Mesothelial cell of epicardium (in vitro differentiated cells): Measurements from ENCODE around the gene DACH2. TPM values are rescaled to one million over a fixed set of nuclear protein-coding genes. Genes with fewer than 3 reads are reported as not detected.

ENCODE experiments used
- DNase-seq, 2 experiments: peaks; one replicate each; pipeline ENCODE4 v3.0.0; 2021; ENCODE audit warnings: low spot score in 2 of 2; ENCODE audit not compliant: unreplicated experiment in 2 of 2
- H3K27ac Mint-ChIP-seq: 2 replicates; pipeline ENCODE4 v1.8.0; 2021; ENCODE audit warnings: mixed read lengths
- H3K27me3 Mint-ChIP-seq: 2 replicates; pipeline ENCODE4 v1.8.0; 2021; ENCODE audit warnings: low read depth, mixed read lengths
- H3K36me3 Mint-ChIP-seq: 2 replicates; pipeline ENCODE4 v1.8.0; 2021; ENCODE audit warnings: mixed read lengths
- H3K4me1 Mint-ChIP-seq: 2 replicates; pipeline ENCODE4 v1.8.0; 2021; ENCODE audit warnings: mixed read lengths
- H3K4me3 Mint-ChIP-seq: 2 replicates; pipeline ENCODE4 v1.8.0; 2021; ENCODE audit warnings: mild to moderate bottlenecking, moderate library complexity, mixed read lengths
- H3K9me3 Mint-ChIP-seq: 2 replicates; pipeline ENCODE4 v1.8.0; 2021; ENCODE audit warnings: mixed read lengths
- total RNA-seq: library from RNA; stranded (reverse); gene quantifications from 3 replicates; pipeline ENCODE4 v1.2.1, GENCODE V29; 2021
- TF ChIP-seq, protein P1 (sequence below): fragments of 200-600 bp; sonication (generic); IDR thresholded peaks from one replicate; pipeline ENCODE4 v1.5.0; 2021; ENCODE audit warnings: antibody characterized with exemption; ENCODE audit not compliant: unreplicated experiment

The DACH2 gene
- total RNA-seq, 1 donor from 2014 or later = 16.3 TPM

DNA sequence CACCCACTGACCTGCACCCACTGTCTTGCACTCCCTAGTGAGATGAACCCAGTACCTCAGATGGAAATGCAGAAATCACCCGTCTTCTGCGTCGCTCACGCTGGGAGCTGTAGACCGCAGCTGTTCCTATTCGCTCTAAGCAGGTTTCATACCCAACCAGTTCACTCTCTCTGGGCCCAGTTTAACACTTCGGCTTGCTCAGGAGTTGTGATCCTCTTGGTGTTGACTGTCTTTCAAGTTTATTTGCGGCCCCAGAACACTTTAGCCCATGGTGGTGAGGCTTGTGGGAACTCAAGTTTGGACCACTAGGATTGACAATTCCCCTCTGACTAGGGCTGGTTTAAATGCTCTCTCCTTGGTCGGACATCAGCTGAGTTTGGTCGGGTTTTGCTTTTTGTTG is 147.0 kb downstream of the DACH2 start:
- Mint-ChIP-seq H3K27me3 (no peaks in the 10 kb centered on the region), H3K36me3 (peaks cover 3% of the 10 kb centered on the region), H3K9me3 (peaks cover 13% of the 10 kb centered on the region), H3K27ac (no peak overlapping the region), H3K4me1 (no peaks in the 10 kb centered on the region), H3K4me3 (peak overlapping the region; percentile 33)
- no peak for DNase-seq
- TF ChIP-seq, protein P1, sequence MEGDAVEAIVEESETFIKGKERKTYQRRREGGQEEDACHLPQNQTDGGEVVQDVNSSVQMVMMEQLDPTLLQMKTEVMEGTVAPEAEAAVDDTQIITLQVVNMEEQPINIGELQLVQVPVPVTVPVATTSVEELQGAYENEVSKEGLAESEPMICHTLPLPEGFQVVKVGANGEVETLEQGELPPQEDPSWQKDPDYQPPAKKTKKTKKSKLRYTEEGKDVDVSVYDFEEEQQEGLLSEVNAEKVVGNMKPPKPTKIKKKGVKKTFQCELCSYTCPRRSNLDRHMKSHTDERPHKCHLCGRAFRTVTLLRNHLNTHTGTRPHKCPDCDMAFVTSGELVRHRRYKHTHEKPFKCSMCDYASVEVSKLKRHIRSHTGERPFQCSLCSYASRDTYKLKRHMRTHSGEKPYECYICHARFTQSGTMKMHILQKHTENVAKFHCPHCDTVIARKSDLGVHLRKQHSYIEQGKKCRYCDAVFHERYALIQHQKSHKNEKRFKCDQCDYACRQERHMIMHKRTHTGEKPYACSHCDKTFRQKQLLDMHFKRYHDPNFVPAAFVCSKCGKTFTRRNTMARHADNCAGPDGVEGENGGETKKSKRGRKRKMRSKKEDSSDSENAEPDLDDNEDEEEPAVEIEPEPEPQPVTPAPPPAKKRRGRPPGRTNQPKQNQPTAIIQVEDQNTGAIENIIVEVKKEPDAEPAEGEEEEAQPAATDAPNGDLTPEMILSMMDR = no peak

DNA sequence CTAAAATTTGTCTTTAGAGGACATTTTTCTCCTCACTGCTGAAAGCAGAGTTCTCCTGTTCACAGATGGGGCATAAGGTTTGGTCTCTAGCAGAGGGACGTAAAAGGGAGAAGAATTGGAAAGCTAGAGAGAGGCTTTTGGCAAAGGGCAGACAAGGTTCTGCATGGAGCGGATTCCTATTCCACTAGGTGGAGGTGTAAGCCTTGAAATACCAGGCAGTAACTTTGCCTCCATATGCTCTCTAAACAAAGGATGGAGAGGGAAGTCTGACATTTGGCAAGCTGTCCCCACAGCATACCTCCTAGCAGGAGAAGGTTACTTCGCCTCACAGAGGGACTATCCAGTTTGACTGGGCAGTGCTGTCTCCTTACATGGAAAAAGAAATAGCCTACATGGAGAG is 174.7 kb downstream of the DACH2 start:
- H3K4me1 Mint-ChIP-seq = no peaks in the 10 kb centered on the region
- peaks cover 30% of the 10 kb centered on the region for H3K36me3 Mint-ChIP-seq
- H3K27ac Mint-ChIP-seq = no peak overlapping the region
- H3K9me3 Mint-ChIP-seq = peaks cover 65% of the 10 kb centered on the region
- DNase-seq = no peak
- TF ChIP-seq, protein P1 = no peak
- H3K4me3 Mint-ChIP-seq = no peak overlapping the region
- no peaks in the 10 kb centered on the region for H3K27me3 Mint-ChIP-seq

DNA sequence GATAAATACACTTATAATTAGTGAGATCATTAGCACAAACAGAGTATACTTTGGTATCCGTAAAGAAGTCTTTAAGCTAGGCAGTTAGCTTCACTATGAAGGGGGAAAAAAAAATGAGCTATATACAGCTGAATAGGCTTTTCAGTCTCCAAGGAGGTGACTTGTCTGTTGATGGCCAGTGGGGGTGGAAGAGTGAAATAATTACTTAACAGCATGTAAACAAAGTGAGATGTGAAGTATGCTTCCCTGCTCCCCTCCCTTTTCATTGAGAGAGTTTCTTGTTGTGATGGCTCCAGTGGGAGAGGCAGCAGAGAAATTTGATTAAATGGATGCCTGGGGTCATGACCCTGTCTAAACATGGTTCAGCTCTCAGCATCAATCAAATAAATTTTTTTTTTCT is 180.9 kb downstream of the DACH2 start:
- Mint-ChIP-seq H3K4me3 (no peak overlapping the region), H3K9me3 (peaks cover 27% of the 10 kb centered on the region), H3K27me3 (no peaks in the 10 kb centered on the region), H3K36me3 (peaks cover 3% of the 10 kb centered on the region), H3K27ac (no peak overlapping the region), H3K4me1 (peaks cover 5% of the 10 kb centered on the region)
- DNase-seq = no peak
- TF ChIP-seq, protein P1 = no peak

DNA sequence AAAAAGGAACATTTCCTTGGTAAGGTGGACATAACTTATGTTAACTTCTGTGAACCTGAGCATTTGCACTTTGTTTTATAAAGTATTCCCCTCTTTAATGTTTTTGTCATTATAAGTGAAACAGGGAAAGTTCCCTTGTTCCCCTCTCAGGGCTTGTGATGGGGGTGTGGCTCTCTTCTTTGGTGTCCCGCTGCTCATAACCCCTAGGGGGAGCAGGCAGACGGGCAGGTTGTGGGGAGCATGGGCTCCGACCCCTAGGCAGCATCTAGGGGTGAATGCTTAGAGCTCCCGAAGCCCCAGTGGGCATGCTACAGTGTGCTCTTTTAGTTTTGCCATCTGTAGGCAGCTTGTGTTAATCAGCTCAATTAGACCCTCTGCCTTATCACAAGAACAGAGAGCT is 200.4 kb downstream of the DACH2 start:
- Mint-ChIP-seq H3K27me3 (no peaks in the 10 kb centered on the region), H3K36me3 (no peaks in the 10 kb centered on the region), H3K4me3 (no peak overlapping the region), H3K9me3 (no peaks in the 10 kb centered on the region), H3K27ac (no peak overlapping the region), H3K4me1 (peaks cover 13% of the 10 kb centered on the region)
- no peak for DNase-seq
- TF ChIP-seq, protein P1 = no peak

DNA sequence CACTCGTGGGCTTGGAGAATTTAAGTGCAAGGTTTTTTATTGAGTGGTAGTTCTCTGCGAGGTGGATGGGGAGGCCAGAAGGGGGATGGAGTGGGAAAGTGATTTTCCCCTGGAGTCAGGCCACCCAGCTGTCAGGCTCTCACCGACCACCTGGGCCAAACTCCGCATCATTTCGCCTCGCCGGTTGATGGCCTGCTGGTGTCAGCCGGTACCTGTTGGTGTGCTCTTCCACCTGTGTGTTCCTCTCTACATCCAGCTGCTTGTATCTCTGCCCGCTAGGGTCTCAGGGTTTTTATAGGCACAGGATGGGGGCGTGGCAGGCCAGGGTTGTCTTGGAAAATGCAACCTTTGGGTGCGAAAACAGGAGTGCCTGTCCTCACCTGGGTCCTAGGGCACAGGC is 200.9 kb downstream of the DACH2 start:
- TF ChIP-seq, protein P1 = no peak
- Mint-ChIP-seq H3K4me1 (peaks cover 13% of the 10 kb centered on the region), H3K27ac (no peak overlapping the region), H3K27me3 (no peaks in the 10 kb centered on the region), H3K4me3 (no peak overlapping the region), H3K36me3 (no peaks in the 10 kb centered on the region), H3K9me3 (no peaks in the 10 kb centered on the region)
- no peak for DNase-seq

DNA sequence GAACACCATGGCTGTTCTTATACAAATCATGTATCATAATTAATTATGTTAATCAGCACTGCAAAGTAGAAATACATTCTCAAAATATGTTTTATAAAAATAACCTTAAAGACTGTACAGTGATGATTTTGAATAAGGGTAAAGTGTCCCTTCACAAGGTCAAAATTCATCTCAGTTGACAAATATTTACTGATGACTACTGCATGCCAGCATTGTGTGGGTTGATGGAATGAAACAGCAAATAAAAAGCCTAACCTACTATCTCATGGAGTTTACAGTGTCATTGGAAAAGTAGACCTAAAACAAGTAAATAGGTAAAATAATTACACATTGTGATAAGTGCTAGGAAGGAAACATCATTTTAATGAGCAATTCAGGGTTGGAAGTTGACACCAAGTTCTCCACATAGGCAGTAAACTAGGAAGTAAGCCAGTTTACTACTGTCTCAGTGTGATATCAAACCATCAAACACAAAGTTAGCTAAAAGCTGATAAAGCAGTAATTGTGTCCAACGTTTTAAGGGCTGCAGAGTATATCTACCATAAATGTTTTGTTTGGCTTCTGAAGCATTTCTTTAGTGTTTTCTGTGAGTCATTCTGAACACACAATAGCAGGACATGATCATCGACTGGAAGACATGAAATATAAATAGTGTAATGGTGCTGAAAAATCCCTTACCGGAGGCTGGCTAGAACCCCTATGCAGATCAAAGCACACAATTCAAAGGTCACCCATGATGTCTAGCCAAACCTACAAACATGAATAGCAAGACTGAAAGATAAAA is 221.8 kb downstream of the DACH2 start:
- Mint-ChIP-seq H3K27ac (no peak overlapping the region), H3K36me3 (no peaks in the 10 kb centered on the region), H3K4me3 (no peak overlapping the region), H3K4me1 (peaks cover 12% of the 10 kb centered on the region), H3K9me3 (peaks cover 12% of the 10 kb centered on the region), H3K27me3 (no peaks in the 10 kb centered on the region)
- no peak for DNase-seq
- TF ChIP-seq, protein P1 = no peak
